HG03095 (cell line): ENCODE data around the gene SEC61A1.

Source experiments
- ATAC-seq: cut with Tn5 transposase; IDR thresholded peaks from one replicate; pipeline ENCODE4 v1.9.1; 2021; ENCODE audit warnings: moderate library complexity; ENCODE audit not compliant: unreplicated experiment

SEC61A1 gene

DNA sequence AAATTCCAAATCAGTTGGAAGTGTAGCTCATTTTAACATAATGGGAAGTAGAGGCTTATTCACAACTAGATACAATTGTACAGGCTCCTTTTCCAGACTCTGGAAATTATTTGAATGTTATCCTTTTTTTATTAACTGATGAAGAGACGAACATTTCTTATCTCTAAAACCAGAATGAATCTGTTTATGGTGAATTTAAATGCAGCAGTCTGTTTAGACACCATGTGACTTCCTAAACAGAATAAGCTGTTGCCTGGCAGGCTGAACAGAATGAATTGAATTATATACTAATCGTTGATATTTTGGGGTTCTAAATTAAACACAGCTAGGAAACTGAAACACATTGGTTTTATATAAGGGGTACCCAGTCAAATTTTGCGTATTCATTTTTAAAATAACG is 4.0 kb downstream of the SEC61A1 start:
- no peak for ATAC-seq

- no peak for ATAC-seq
These were observed 8.5 kb downstream of the SEC61A1 start for GRCh38 chr3:128060473-128061381.

GRCh38 chr3:128062033-128062745 is 10.0 kb downstream of the SEC61A1 start:
- ATAC-seq, result no peak

DNA sequence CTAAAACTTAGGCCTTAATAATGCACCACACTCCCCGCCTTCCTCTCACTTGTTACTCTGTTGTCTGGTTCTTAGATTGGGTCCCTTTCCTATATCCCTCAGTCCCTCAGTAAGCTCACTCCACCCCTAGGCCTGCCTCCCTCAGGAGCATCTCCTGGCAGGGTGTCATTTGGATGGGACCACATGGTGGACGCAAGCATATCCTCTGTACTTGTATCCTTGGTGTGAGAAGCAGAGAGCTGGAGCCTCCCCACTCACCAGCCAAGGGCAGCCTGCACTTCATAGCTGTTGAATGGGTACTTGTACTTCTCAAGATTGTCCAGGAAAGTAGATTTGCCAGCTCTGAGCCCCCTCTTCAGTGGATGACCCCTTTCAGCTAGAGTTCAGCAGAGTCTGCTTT is 11.6 kb downstream of the SEC61A1 start:
- no peak for ATAC-seq

DNA sequence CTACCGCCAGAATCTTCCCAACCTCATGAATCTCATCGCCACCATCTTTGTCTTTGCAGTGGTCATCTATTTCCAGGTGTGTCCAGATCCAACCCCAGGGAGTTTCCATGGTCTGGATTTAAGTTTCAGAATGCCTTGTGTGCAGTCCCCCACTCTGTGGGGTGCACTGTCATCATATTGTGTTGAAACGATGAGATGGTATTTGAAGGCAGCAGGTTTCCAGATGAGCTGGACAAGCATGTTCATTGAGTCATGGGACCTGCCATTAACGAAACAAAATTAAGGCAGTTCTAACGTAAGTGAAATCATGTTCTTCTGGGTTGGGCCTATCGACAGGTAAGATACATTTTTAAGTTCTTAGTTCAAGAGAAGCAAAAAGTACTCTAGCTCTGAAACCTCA is 12.7 kb downstream of the SEC61A1 start:
- no peak for ATAC-seq

- no peak for ATAC-seq
These were observed 13.9 kb downstream of the SEC61A1 start for GRCh38 chr3:128066114-128066513.

DNA sequence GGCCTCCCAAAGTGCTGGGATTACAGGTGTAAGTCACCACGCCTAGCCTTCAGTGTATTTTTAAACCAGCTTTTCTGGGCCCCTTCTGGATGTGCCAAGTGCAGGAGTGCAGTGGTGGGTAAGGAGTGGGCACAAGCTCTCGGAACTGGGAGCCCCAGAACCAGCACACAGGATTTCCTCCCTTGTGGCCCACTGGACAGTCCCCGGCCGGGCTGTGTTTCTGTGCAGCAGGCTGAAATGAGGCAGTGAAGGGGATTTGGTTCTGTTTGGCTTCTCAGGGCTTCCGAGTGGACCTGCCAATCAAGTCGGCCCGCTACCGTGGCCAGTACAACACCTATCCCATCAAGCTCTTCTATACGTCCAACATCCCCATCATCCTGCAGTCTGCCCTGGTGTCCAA is 14.4 kb downstream of the SEC61A1 start:
- ATAC-seq, result no peak

DNA sequence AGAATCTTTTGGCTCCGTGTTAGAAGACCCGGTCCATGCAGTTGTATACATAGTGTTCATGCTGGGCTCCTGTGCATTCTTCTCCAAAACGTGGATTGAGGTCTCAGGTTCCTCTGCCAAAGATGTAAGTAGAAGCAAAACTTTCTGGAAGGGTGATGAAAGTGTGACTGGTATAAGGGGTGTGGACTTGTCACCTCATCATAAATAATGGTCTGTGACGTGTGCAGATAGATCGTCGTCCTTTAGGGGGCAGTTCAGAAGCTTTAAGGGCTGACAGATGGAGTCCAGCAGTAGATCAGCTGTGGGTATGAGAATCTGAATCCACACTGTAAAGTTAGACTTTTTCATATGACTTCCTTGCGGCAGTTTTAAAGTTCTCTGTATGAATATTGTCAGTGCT is 15.3 kb downstream of the SEC61A1 start:
- ATAC-seq, result no peak

DNA sequence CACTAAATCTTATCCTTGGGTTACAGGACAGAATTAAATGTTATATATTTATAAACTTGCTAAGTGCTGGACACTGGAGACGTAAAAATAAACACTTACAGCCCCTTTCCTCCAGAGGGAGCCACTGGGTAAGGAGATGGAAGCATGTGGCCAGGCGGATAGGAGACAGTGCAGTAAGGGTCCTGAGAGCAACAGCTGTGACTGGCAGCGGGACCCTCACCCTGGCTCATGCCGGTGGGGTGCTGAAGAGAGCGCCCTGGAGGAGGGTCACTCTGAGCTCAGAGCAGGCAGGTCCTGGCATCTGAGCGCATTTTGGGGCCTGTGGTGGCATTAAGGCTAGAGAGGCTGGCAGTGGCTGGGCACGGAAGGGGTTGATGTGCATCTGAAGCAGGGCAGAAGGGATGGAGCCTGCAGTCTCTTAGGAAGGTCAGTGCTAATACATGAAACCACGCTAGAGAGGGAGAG is 16.0 kb downstream of the SEC61A1 start:
- no peak for ATAC-seq

DNA sequence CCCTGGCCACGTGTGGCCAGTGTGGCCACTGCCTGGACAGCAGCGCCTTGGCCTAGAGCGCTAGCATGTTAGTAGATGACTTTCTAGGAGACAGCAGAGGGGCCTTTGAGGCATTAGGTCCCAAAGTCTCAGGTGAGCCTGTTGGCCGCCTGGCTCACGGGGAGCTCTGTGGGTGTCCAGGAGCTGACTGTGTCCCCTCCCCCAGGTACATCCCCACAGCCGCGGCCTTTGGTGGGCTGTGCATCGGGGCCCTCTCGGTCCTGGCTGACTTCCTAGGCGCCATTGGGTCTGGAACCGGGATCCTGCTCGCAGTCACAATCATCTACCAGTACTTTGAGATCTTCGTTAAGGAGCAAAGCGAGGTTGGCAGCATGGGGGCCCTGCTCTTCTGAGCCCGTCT is 17.0 kb downstream of the SEC61A1 start:
- no peak for ATAC-seq

DNA sequence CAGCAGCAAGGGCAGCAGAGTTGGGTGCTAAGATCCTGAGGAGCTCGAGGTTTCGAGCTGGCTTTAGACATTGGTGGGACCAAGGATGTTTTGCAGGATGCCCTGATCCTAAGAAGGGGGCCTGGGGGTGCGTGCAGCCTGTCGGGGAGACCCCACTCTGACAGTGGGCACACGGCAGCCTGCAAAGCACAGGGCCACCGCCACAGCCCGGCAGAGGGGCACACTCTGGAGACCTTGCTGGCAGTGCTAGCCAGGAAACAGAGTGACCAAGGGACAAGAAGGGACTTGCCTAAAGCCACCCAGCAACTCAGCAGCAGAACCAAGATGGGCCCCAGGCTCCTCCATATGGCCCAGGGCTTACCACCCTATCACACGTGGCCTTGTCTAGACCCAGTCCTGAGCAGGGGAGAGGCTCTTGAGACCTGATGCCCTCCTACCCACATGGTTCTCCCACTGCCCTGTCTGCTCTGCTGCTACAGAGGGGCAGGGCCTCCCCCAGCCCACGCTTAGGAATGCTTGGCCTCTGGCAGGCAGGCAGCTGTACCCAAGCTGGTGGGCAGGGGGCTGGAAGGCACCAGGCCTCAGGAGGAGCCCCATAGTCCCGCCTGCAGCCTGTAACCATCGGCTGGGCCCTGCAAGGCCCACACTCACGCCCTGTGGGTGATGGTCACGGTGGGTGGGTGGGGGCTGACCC is 18.8 kb downstream of the SEC61A1 start:
- no peak for ATAC-seq

DNA sequence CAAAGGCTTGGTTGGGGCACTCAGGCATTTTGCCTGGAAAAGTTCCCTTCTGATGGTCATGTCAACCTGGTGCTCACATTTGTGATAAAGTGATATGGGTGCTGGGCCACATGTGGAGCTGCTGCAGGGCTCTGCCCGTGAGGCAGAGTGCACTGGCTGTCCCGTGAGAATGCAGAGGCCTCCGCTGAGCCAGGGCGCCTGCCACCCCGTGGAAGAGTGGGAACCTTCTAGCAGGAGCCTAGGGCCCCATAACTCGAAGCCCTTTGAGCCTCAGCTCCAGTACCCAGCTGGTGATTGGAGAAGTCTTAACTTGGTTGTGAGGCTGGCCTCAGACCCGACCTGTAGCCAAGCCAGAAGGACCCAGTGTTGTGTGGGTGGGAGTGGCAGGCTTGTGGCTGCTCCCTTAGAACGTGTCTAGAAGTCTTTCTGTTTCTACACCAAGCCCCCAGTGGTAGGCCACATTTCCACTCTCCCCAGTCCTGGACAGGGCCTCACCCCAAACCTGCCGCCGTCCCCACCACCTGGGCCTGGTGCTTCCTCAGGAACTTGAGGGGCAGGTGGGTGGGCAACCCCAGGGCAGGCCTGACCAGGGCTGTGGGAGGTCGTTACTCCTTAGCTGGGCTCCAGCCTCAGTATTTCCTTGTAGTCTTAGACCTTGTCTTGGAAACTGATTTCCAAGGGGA is 19.7 kb downstream of the SEC61A1 start:
- no peak for ATAC-seq

GRCh38 chr3:128072454-128073184 is 20.4 kb downstream of the SEC61A1 start:
- ATAC-seq, result no peak

GRCh38 chr3:128073185-128073725 is 21.0 kb downstream of the SEC61A1 start:
- no peak for ATAC-seq

GRCh38 chr3:128073807-128074206 is 21.6 kb downstream of the SEC61A1 start:
- no peak for ATAC-seq

- ATAC-seq, result no peak
These were observed 22.7 kb downstream of the SEC61A1 start for GRCh38 chr3:128074851-128075521.

DNA sequence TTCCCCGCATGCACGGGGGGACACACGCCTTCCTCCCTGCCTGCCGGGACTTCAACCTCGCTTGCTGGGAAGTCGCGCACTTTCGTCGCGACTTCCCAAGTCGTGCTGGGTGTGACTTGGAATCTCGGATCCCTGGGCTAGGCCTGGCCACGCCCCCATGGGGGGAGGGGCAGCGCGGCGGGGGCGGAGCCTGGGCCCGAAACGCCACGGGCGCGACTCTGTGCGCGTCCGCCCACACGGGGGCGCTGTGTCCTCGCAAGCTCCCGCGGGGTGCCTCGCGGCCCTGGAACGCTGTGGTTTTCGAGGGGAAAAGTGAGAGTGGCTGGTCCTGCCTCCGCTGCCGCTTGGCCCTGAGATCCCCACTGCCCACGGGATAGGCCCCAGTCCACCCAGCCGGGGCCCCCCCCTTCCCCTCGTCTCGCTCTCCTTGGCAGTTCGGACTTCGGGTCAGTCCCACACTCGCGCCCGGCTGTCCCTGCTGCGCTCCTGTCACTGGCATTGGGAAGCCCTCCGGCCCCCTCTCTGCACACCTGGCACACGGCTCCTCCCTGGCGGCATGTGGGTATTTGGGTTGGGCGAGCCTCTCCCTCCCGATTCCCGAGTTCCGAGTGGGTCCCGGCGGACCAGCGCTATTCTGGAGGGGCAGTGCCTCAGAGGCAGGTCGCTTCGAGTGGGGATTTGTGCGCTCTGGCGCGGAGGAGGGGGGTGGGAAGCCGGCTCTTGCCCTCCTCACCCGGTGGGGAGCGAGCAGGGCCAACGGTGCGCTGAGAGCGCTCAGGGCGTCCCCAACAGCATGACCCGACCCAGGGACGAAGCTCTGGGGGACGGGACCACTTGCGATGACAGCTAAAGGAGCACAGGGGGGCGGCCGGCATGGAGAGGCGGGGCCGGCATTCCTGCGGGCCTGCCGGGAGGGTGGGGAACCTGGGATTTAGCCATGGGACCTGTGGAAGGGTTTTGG is 23.6 kb downstream of the SEC61A1 start:
- ATAC-seq, result peak; percentile 57

DNA sequence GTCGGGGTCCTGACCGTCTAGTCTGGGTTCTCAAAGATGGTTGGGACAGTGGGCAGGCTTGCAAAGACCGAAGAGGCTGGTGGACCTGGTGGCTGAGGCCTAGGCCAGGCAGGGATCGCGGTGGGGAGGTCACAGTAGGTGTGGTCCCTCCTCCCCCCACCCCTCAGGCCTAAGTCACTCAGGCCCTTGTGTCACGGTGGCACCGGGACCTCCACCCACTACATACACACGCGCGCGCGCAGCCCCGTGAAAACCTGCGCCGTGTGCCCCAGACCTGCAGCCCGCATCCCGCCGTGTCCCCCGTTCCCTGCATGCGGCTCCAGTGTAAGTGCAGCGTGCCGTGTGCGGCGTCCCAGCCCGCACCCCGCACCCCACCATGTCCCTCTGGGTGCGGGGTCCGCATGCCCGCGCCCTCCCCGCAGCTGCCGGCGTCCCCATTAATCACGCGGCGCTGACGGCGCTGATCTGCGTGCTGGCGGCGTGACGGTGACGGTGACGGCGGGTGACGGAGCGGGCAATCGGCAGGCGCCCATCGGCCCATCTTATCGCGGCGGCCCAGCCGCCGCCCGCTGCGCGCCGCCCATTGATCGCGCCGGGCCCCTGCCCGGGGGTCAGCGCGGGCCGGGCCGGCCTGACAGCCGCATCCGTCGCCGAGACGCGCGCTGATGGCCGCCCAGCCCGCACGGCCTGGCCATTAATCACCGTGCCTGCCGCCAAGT is 24.4 kb downstream of the SEC61A1 start:
- no peak for ATAC-seq
